HL-60 (cell line): ENCODE results near the gene USP48.

Experiments
- CTCF ChIP-seq: IDR thresholded peaks from one replicate; pipeline ENCODE4 v1.5.1; 2011; ENCODE audit warnings: low read length, control low read depth, inconsistent platforms; ENCODE audit not compliant: insufficient read depth
- GABPA ChIP-seq: IDR thresholded peaks from 2 replicates; pipeline ENCODE4 v1.6.1; 2012; ENCODE audit warnings: low read depth
- POLR2AphosphoS5 ChIP-seq: IDR thresholded peaks from 2 replicates; pipeline ENCODE4 v1.6.1; 2012; ENCODE audit warnings: low read depth
- REST ChIP-seq: IDR thresholded peaks from 2 replicates; pipeline ENCODE4 v1.6.1; 2012; ENCODE audit warnings: low read depth; ENCODE audit not compliant: insufficient replicate concordance
- SPI1 ChIP-seq: IDR thresholded peaks from 2 replicates; pipeline ENCODE4 v1.6.1; 2012; ENCODE audit warnings: low read depth, mild to moderate bottlenecking, borderline replicate concordance

- TF ChIP-seq CTCF (no peak), POLR2AphosphoS5 (no peak), GABPA (no peak), SPI1 (no peak), REST (no peak)
Observed at GRCh38 chr1:21637514-21637913, 145.4 kb downstream of the USP48 start.
